Parathyroid adenoma (tissue), 2 donors: ENCODE results near the gene MAP1B.

Experiments
- H2AFZ ChIP-seq: fragments of 300-600 bp; sonication (generic); one replicate; pipeline ENCODE4 v1.7.0; 2017; ENCODE audit warnings: antibody characterized with exemption, mild to moderate bottlenecking
- H3K27ac ChIP-seq: fragments of 300-600 bp; sonication (generic); one replicate; pipeline ENCODE4 v1.7.0; 2017
- H3K27me3 ChIP-seq: fragments of 300-600 bp; sonication (generic); one replicate; pipeline ENCODE4 v1.7.0; 2017; ENCODE audit warnings: low read length; ENCODE audit not compliant: control insufficient read depth, insufficient read depth
- H3K36me3 ChIP-seq: fragments of 300-600 bp; sonication (generic); one replicate; pipeline ENCODE4 v1.7.0; 2017; ENCODE audit warnings: low read length; ENCODE audit not compliant: control insufficient read depth, insufficient read depth
- H3K4me1 ChIP-seq: fragments of 300-600 bp; sonication (generic); one replicate; pipeline ENCODE4 v1.7.0; 2017; ENCODE audit warnings: control low read depth
- H3K4me2 ChIP-seq: fragments of 300-600 bp; sonication (generic); one replicate; pipeline ENCODE4 v1.7.0; 2017; ENCODE audit warnings: low read length
- H3K4me3 ChIP-seq: fragments of 300-600 bp; sonication (generic); one replicate; pipeline ENCODE4 v1.7.0; 2017; ENCODE audit warnings: low read depth, low read length
- H3K79me2 ChIP-seq: fragments of 300-600 bp; sonication (generic); one replicate; pipeline ENCODE4 v1.7.0; 2017; ENCODE audit warnings: control low read depth
- H3K9ac ChIP-seq: fragments of 300-600 bp; sonication (generic); one replicate; pipeline ENCODE4 v1.7.0; 2017; ENCODE audit warnings: mild to moderate bottlenecking
- H3K9me3 ChIP-seq: fragments of 300-600 bp; sonication (generic); one replicate; pipeline ENCODE4 v1.7.0; 2017; ENCODE audit warnings: low read length; ENCODE audit not compliant: control insufficient read depth
- CTCF ChIP-seq: fragments of 300-600 bp; sonication (generic); IDR thresholded peaks from one replicate; pipeline ENCODE4 v1.7.0; 2017; ENCODE audit warnings: antibody characterized with exemption, mild to moderate bottlenecking
- donor health status: primary hyperparathyroidism.

The MAP1B gene

GRCh38 chr5:72121052-72121779 lies 13.9 kb downstream of the MAP1B start:
- Histone ChIP-seq H3K27me3 (no peaks in the 10 kb centered on the region), H3K36me3 (no peaks in the 10 kb centered on the region), H2AFZ (no peak overlapping the region), H3K79me2 (no peaks in the 10 kb centered on the region), H3K4me2 (no peak overlapping the region), H3K4me3 (no peak overlapping the region), H3K27ac (no peak overlapping the region), H3K4me1 (no peaks in the 10 kb centered on the region), H3K9me3 (no peaks in the 10 kb centered on the region), H3K9ac (no peak overlapping the region)
- no peak for TF ChIP-seq CTCF

GRCh38 chr5:72121780-72122445 lies 14.6 kb downstream of the MAP1B start:
- H3K9ac ChIP-seq = no peak overlapping the region
- H3K4me2 ChIP-seq = no peak overlapping the region
- no peak overlapping the region for H3K27ac ChIP-seq
- no peak overlapping the region for H3K4me3 ChIP-seq
- no peaks in the 10 kb centered on the region for H3K4me1 ChIP-seq
- no peaks in the 10 kb centered on the region for H3K27me3 ChIP-seq
- no peaks in the 10 kb centered on the region for H3K36me3 ChIP-seq
- no peak for TF ChIP-seq CTCF
- H3K9me3 ChIP-seq = no peaks in the 10 kb centered on the region
- no peak overlapping the region for H2AFZ ChIP-seq
- H3K79me2 ChIP-seq = no peaks in the 10 kb centered on the region

GRCh38 chr5:72122602-72123001 lies 15.3 kb downstream of the MAP1B start:
- Histone ChIP-seq H3K4me3 (no peak overlapping the region), H3K4me1 (no peaks in the 10 kb centered on the region), H3K27ac (no peak overlapping the region), H3K9me3 (no peaks in the 10 kb centered on the region), H3K4me2 (no peak overlapping the region), H3K9ac (no peak overlapping the region), H2AFZ (no peak overlapping the region), H3K36me3 (no peaks in the 10 kb centered on the region), H3K27me3 (no peaks in the 10 kb centered on the region), H3K79me2 (no peaks in the 10 kb centered on the region)
- TF ChIP-seq CTCF = no peak

GRCh38 chr5:72123764-72124376 lies 16.6 kb downstream of the MAP1B start:
- H2AFZ ChIP-seq = no peak overlapping the region
- H3K27me3 ChIP-seq = no peaks in the 10 kb centered on the region
- no peak overlapping the region for H3K9ac ChIP-seq
- H3K9me3 ChIP-seq = no peaks in the 10 kb centered on the region
- H3K4me3 ChIP-seq = no peak overlapping the region
- no peaks in the 10 kb centered on the region for H3K79me2 ChIP-seq
- no peaks in the 10 kb centered on the region for H3K4me1 ChIP-seq
- H3K36me3 ChIP-seq = no peaks in the 10 kb centered on the region
- TF ChIP-seq CTCF = no peak
- no peak overlapping the region for H3K27ac ChIP-seq
- H3K4me2 ChIP-seq = no peak overlapping the region
